Measurements from ENCODE around the gene LHFPL3. TPM values are rescaled to one million over a fixed set of nuclear protein-coding genes. Genes with fewer than 3 reads are reported as not detected.

Gene LHFPL3
- total and polyA plus RNA-seq, 9 of the 15 experiments (the other 6 are each of a cell fraction or from before 2014, with no cell fraction given), result 0.21 to 0.52 TPM; not detected in 7

GRCh38 chr7:104883718-104884452 lies 555.5 kb downstream of the LHFPL3 start (continued):
- TF ChIP-seq ZBTB9 (CRISPR knock-in tag; IDR thresholded peaks at IDR 0.05) (0 out of 2 replicates have a peak, but pooled peaks have one; percentile 60), ZNF592 (IDR thresholded peaks at IDR 0.05) (peak; percentile 68), SMAD1 (IDR thresholded peaks at IDR 0.05; ENCODE audit: low read depth, low read length, partially characterized antibody) (peak; percentile 99), ZNF584 (CRISPR knock-in tag; IDR thresholded peaks at IDR 0.05; ENCODE audit: low read depth) (no peak), TEAD1 (CRISPR knock-in tag; IDR thresholded peaks at IDR 0.05) (peak in 1 of 2 experiments; percentile 74; a peak in 1 of 4 replicates), MIER1 (IDR thresholded peaks at IDR 0.05; ENCODE audit: low read depth) (peak; percentile 41; the same call in 1 of the 2 replicates), SMARCE1 (IDR thresholded peaks at IDR 0.05) (0 out of 2 replicates have a peak, but pooled peaks have one; percentile 32), ZBTB40 (IDR thresholded peaks at IDR 0.05) (0 out of 2 replicates have a peak, but pooled peaks have one; percentile 29), ZBTB40 (CRISPR knock-in tag; IDR thresholded peaks at IDR 0.05) (no peak), HDAC2 (IDR thresholded peaks at IDR 0.05) (peak; percentile 79)

All from K562 (cell line).